Measurements from ENCODE around the gene PRKAB1.
"Not testable (repeated sequence)": the region's sequence is repeated elsewhere in the genome, so short reads cannot be mapped to it uniquely, and the experiment has no call there.

The PRKAB1 gene

DNA sequence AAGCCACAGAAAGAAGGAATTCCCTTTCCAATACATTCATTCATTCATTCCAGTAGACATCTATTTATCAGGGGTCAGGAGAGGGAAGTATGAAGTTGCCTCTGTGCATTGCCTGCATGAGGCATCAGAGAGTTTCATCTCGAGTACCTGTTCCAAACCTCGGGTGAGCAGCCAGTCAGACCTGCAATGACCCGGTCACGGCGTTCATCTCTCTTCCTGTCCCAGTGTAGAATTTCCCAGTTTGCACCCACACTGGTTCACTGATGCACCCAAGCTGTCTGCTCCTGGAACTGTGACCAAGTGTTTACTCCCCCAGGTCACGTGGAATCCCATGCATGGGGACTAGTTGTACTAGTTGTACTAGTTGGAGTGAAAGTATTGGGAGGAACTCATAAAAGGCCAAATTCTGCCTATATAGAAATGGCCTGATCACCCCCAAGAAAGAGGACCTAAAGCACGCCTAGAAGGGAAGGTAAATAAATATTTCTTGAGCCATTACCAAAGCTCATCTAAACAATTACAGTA, 22.3 kb upstream of the PRKAB1 start:
- no peak for TF ChIP-seq ZNF274 (IDR thresholded peaks at IDR 0.05; ENCODE audit: low read depth, low read length)

DNA sequence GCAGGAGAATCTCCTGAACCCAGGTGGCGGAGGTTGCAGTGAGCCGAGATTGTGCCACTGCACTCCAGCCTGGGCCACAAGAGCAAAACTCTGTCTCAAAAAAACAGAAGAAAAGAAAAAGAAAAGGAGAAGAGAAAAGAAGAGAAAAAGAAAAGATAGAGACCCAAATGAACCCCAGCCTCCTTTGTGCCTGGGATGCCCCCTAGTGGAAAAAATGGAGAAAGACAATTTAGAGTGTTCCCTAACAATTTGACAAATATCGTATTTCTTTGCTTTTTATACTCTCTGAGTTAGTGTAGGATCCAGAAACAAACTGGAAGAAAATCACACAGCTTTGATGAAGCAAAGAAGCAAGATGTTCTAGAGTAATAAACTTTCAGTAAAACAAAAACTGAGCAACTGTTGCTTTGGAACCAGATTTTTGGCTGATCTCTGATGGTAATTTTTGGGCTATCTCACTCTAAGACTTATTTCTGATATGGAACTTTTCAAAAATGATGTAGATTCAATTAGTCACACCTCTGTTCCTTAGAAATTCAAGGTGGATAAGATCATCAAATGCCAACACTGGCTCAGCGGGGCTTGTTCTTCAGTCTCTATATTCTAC, 18.6 kb upstream of the PRKAB1 start:
- TF ChIP-seq ZNF274 (IDR thresholded peaks at IDR 0.05; ENCODE audit: low read depth, low read length), result no peak
- no peak overlapping the region for H3K4me3 ChIP-seq (ENCODE audit: low read length)

More for the DNA sequence above, 22.3 kb upstream of the PRKAB1 start:
- no peak overlapping the region for H3K4me3 ChIP-seq (ENCODE audit: low read length)

DNA sequence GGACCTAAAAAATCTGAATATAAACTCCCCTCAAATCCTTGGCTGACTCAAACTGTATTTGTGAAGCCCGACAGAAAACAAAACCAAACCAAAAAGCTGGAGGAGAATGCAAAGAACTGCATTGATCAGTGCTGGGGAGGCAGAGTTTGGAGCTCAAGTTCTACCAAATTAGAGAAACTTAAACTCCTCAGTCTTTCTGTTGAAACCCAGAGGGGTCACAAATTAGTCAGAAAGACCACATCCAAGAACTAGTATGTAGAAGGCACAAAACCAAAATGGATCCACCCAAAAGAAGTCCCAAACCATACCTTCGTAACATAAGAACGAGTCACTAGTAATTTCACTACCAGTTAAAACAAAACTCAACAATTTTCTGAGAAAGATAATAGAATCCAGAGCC, 15.3 kb upstream of the PRKAB1 start:
- TF ChIP-seq ZNF274 (IDR thresholded peaks at IDR 0.05; ENCODE audit: low read depth, low read length), result no peak
- H3K4me3 ChIP-seq (ENCODE audit: low read length), result no peak overlapping the region

DNA sequence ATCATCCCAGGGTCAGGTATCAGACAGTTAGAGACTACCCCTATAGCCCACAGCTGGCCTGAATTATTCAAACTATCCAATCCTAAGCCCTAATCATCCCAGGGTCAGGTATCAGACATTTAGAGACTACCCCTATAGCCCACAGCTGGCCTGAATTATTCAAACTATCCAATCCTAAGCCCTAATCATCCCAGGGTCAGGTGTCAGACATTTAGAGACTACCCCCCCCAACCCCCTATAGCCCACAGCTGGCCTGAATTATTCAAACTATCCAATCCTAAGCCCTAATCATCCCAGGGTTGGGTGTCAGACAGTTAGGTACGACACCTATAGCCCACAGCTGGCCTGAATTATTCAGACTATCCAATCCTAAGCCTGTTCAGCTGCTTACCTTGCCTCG, 10.9 kb upstream of the PRKAB1 start:
- not testable (repeated sequence) for H3K4me3 ChIP-seq (ENCODE audit: low read length)

DNA sequence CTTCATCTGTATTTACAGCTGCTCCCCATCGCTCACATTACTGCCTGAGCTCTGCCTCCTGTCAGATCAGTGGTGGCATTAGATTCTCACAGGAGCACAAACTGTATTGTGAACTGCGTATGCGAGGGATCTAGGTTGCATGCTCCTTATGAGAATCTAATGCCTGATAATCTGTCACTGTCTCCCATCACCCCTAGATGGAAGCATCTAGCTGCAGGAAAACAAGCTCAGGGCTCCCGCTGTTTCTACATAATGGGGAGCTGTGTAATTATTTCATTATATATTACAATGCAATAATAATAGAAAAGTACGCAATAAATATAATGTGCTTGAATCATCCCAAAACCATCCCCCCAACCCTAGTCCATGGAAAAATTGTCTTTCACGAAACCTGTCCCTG, 9.8 kb upstream of the PRKAB1 start:
- H3K4me3 ChIP-seq (ENCODE audit: low read length), result not testable (repeated sequence)

DNA sequence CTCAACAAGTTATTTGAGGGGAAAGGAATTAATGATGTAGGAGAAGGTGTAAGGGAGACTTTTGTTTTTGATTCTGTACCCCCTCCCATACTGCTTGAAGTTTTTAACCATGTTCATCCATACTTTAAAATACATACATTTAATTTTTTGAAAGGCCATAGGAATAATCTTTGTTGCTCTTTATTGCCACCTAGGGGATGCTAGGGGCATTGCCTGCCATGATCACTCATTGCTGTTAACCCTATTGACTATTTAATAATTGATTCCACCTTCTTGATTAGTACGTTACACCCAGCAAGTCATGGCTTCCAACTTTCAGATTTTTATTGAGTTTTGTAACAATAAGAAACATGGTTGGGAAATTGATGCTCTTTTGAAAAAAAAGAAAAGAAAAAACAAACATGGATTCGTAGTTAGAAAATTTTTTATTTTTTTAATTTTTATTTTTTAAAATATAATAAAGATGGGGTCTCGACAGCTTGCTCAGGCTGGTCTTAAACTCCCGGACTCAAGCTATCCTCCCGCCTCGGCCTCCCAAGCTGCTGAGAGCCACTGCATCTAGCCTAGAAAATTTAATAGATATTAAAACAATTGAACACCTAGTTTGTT, 8.5 kb upstream of the PRKAB1 start:
- no peak overlapping the region for H3K4me3 ChIP-seq (ENCODE audit: low read length)
- no peak for TF ChIP-seq ZNF274 (IDR thresholded peaks at IDR 0.05; ENCODE audit: low read depth, low read length)

DNA sequence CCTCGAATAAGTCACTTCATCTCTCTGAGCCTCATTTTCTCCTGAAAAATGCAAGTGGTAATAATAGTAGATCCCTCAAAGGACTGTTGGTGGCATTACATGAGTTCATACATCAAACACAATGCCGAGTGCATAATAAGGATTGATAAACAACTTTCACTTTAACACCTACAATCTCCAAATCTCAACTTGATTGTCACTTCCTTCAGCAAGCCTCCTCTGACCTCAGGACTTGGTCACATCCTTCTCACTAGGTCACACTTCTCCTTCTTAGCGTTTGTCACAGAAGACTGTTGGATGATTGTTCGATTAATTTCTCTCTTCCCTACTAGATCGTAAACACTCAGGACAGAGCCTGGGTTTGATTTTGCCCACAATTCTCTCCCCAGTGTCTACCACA, 7.9 kb upstream of the PRKAB1 start:
- H3K4me3 ChIP-seq (ENCODE audit: low read length), result no peak overlapping the region
- no peak for TF ChIP-seq ZNF274 (IDR thresholded peaks at IDR 0.05; ENCODE audit: low read depth, low read length)

DNA sequence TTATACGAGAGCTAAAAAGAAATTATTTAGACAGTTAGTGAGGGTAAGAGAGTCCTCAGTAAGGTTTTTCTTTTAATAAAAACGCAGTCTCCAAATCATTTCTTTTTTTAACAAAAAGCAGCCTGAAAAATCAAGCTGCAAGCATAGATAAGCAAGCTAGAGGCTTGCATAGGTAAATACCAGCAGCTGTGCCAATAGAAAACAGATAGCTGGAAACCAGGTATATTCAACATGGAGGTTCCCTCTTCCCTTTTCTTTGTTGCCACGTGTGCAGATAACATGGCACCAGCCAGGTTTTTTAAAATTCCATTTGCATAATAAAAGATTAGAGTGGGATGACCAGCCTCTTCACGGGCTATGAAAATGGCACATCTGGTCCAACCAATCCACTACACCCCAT, 6.1 kb upstream of the PRKAB1 start:
- no peak for TF ChIP-seq ZNF274 (IDR thresholded peaks at IDR 0.05; ENCODE audit: low read depth, low read length)
- H3K4me3 ChIP-seq (ENCODE audit: low read length), result no peak overlapping the region

DNA sequence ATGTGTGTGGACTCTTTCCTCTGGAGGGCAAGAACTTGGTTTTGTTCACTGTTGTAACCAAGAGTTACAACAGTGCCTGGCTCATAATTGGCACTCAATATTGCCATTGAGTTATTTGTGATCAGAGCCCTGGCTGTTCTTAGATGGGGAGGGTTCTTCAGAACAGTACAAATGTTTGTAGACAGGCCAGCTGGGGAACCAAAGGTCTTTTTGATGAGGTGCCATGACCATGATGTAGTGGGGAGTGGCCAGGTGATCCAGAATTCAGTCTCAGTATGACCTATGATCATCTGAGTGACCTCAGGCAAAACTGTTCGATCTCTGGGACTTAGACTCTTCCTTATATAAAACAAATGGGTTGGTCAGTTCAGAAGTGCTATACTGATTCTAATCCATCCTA, 3.3 kb upstream of the PRKAB1 start:
- H3K4me3 ChIP-seq (ENCODE audit: low read length), result no peak overlapping the region
- no peak for TF ChIP-seq ZNF274 (IDR thresholded peaks at IDR 0.05; ENCODE audit: low read depth, low read length)

DNA sequence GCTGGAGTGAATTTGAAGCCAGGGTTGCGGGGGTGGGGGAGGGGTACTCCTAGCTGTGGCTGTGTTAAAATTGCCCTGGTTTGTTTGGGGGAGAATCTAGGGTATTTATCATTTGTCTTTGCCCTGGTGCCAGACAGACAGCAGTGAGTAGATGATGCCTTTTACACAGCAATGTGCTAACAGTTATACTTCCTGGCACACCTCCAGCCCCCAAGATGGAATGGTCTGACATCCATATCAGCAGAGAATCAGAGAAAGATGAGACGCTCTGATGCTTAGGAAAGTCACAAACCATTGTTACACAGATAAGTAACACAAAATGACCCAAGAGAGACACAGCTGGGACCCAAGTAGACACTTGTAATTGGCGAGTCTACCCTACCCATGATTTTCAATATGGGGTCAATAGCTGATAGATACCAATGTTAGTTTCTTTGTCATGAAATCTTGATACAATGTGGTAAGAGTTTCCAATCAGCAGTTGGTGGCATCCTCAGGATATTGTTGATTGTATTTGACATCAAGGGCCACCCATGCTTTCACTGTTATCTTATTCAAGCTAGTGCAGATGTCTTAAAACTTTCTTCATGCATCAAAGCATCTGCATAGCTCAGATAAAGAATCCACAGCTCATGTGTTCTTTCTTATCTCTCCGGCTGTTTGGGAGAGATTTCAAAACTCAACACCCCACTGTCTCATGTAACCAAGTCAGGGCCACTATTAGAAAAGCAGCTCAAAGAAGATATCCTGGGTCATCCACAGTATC, 2.6 kb upstream of the PRKAB1 start:
- H3K4me3 ChIP-seq (ENCODE audit: low read length), result no peak overlapping the region
- TF ChIP-seq ZNF274 (IDR thresholded peaks at IDR 0.05; ENCODE audit: low read depth, low read length), result no peak

DNA sequence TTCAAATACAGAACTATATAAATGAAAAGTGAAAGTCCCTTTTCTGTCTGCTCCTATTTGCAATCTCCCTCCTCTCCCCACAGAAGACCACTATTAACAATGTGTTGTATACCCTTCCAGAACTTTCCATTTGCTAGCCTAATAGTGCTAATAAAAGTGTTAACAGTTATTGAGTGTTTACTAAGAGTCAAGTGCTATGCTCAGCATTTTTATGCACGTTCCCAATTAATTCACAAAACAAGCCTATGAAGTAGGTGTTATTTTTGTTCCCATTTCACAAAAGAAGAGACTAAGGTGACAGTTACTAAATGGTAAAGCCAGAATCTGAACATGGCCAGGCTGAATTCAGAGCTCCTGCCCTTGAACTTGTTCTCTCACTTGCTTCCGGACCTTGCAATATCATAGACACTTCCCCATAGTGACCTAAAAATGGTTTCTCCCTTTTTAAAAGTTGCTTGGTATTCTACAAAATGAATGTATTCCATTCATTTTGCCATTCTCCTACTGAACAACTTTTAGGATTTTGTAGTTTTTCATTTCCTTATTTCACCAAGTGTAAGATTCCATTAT, 1.6 kb upstream of the PRKAB1 start:
- no peak overlapping the region; the same call in 1 of the 2 replicates for H3K4me3 ChIP-seq (ENCODE audit: low read length)
- no peak for TF ChIP-seq ZNF274 (IDR thresholded peaks at IDR 0.05; ENCODE audit: low read depth, low read length)

DNA sequence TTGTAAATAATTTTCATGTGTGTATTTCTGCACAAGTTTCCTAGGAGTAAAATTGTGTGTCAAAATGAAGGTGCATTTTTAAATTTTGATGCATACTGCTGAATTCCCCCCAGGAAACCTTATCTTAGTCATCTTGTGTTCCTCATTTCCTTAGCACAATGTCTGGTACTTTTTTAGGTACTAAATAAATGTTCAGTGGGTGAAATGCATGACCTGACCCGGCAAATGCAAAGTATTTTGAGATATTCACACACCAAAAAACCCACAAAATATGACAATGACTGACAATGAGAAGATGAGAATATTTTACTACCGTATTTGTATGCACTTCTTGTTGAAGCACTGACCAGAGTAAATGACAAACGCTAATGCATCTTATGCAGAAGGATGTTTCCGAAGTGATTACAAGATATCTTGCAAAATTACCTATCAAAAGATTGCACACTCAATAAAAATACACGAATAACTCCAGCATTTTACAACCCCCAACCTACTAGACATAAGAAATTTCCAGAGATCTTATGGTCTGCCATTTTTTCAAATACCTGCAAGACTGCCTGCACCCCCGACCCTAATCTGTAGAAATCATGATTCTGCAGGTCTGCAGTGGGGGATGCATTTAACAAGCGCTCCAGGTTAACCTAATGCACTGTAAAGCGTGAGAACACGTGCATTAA, 895 bp upstream of the PRKAB1 start:
- H3K4me3 ChIP-seq (ENCODE audit: low read length), result peak overlapping the region; percentile 84
- no peak for TF ChIP-seq ZNF274 (IDR thresholded peaks at IDR 0.05; ENCODE audit: low read depth, low read length)

DNA sequence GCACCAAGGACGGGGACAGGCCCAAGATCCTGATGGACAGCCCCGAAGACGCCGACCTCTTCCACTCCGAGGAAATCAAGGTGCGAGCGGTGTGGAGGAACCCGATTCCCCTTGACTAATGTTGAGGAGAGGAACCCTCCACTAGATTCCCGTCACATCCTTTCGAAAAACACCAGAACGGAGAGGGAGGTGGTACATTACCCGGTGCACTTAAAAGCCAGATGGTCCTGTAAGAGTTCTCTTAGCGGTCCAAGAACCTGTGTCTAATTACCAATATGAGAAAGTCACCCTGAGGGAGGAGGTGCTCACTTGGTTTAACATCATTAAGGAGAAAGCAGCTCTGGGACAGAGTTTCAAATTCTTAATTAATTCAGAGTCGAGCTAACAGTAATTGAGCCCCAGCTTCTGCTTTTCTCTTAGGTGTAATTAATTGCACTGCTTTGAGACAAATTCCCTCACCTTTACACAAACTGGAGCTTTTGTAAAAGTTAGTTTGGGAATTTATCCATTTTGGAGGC, 450 bp downstream of the PRKAB1 start:
- no peak for TF ChIP-seq ZNF274 (IDR thresholded peaks at IDR 0.05; ENCODE audit: low read depth, low read length)
- H3K4me3 ChIP-seq (ENCODE audit: low read length), result peak overlapping the region; percentile 89

Measured in GM08714 (cell line).